CD4-positive, alpha-beta T cell (primary cell): ENCODE measurements around the gene CRTC1. TPM values are rescaled to one million over a fixed set of nuclear protein-coding genes. Genes with fewer than 3 reads are reported as not detected.

Experiments used
- ATAC-seq: fragments of 200-7000 bp; cut with Tn5 transposase; one replicate; pipeline ENCODE4 v1.10.0; 2022; ENCODE audit warnings: mild to moderate bottlenecking; ENCODE audit not compliant: poor library complexity
- CTCF ChIA-PET: fragments of 350-600 bp; sonication (Branson Sonifier 250); formaldehyde crosslinking; loops from one replicate; lab custom pipeline; 2021; ENCODE audit warnings: antibody characterized with exemption, inconsistent platforms; lab: Charles Lee
- POLR2A ChIA-PET: fragments of 350-600 bp; sonication (Branson Sonifier 250); formaldehyde crosslinking; loops from one replicate; lab custom pipeline; 2021; ENCODE audit warnings: antibody characterized with exemption, inconsistent platforms; lab: Charles Lee
- DNase-seq, 14 experiments: peaks; one replicate each; pipeline ENCODE4 v3.0.0-alpha.2; 2013 to 2020; ENCODE audit warnings: mixed read lengths in 2 of 14
- H3K27ac ChIP-seq, 2 donors: one replicate each; pipeline versions ENCODE4 v1.5.1 to v1.7.0; 2013; ENCODE audit warnings: low read length in 2 of 2, low read depth in 1 of 2, mild to moderate bottlenecking in 1 of 2
- H3K27me3 ChIP-seq, 2 experiments: 1 replicate in 1 of 2; 2 replicates in 1 of 2; pipeline versions ENCODE4 v1.6.1 to v1.7.0; 2013; ENCODE audit warnings: low read length in 2 of 2, control low read depth in 1 of 2, mild to moderate bottlenecking in 1 of 2, moderate library complexity in 1 of 2; ENCODE audit not compliant: insufficient read depth in 2 of 2, control insufficient read depth in 1 of 2
- H3K36me3 ChIP-seq: one replicate; pipeline ENCODE4 v1.6.1; 2013; ENCODE audit warnings: low read length, control low read depth; ENCODE audit not compliant: insufficient read depth
- H3K4me1 ChIP-seq: one replicate; pipeline ENCODE4 v1.6.1; 2013; ENCODE audit warnings: low read length, control low read depth; ENCODE audit not compliant: insufficient read depth
- H3K4me3 ChIP-seq: one replicate; pipeline ENCODE4 v1.5.1; 2013; ENCODE audit warnings: mild to moderate bottlenecking, low read length, moderate library complexity
- H3K9me3 ChIP-seq, 2 experiments: 1 replicate in 1 of 2; 2 replicates in 1 of 2; pipeline versions ENCODE4 v1.6.1 to v1.7.0; 2013; ENCODE audit warnings: low read length in 2 of 2, mild to moderate bottlenecking in 2 of 2, control low read depth in 1 of 2, moderate library complexity in 1 of 2; ENCODE audit not compliant: control insufficient read depth in 1 of 2, insufficient read depth in 1 of 2
- H3K27ac Mint-ChIP-seq: one replicate; pipeline ENCODE4 v1.8.0; 2020; ENCODE audit warnings: mixed read lengths
- H3K27me3 Mint-ChIP-seq: one replicate; pipeline ENCODE4 v1.8.0; 2021; ENCODE audit warnings: mixed read lengths
- H3K36me3 Mint-ChIP-seq: one replicate; pipeline ENCODE4 v1.8.0; 2021; ENCODE audit warnings: low read depth, mixed read lengths
- H3K4me1 Mint-ChIP-seq: one replicate; pipeline ENCODE4 v1.8.0; 2021; ENCODE audit warnings: low read depth, mixed read lengths
- H3K4me3 Mint-ChIP-seq: one replicate; pipeline ENCODE4 v1.8.0; 2020; ENCODE audit warnings: mild to moderate bottlenecking, mixed read lengths
- H3K9me3 Mint-ChIP-seq: one replicate; pipeline ENCODE4 v1.8.0; 2020; ENCODE audit warnings: mixed read lengths
- intact Hi-C, 2 experiments: fragments of 100-400 bp; cut with DNase I in 1 of 2; cut with micrococcal nuclease in 1 of 2; formaldehyde crosslinking; loops; one replicate each; pipeline versions ENCODE4 v1.15.1 to v1.9.0; 2023 to 2025; cut with DNase I, micrococcal nuclease
- total RNA-seq, 174 experiments: library from RNA in 2 of 174; stranded (reverse) in 2 of 174; gene quantifications; one replicate each; pipeline ENCODE4 v1.2.3 and lab custom pipeline; 2021 to 2026
- TF ChIP-seq, protein P1 (sequence below): fragments of 200-600 bp; IDR thresholded peaks from one replicate; pipeline ENCODE4 v1.8.0; 2022; ENCODE audit warnings: antibody characterized with exemption, mild to moderate bottlenecking

Gene CRTC1
- total RNA-seq, 2 experiments from 2014 or later: 11.8 to 12.2 TPM

- intact Hi-C loops: no loop called here
- Mint-ChIP-seq H3K4me3 (no peak overlapping the region), H3K36me3 (no peaks in the 10 kb centered on the region), H3K27ac (no peak overlapping the region), H3K9me3 (no peaks in the 10 kb centered on the region), H3K27me3 (no peaks in the 10 kb centered on the region), H3K4me1 (no peaks in the 10 kb centered on the region)
- TF ChIP-seq, protein P1, sequence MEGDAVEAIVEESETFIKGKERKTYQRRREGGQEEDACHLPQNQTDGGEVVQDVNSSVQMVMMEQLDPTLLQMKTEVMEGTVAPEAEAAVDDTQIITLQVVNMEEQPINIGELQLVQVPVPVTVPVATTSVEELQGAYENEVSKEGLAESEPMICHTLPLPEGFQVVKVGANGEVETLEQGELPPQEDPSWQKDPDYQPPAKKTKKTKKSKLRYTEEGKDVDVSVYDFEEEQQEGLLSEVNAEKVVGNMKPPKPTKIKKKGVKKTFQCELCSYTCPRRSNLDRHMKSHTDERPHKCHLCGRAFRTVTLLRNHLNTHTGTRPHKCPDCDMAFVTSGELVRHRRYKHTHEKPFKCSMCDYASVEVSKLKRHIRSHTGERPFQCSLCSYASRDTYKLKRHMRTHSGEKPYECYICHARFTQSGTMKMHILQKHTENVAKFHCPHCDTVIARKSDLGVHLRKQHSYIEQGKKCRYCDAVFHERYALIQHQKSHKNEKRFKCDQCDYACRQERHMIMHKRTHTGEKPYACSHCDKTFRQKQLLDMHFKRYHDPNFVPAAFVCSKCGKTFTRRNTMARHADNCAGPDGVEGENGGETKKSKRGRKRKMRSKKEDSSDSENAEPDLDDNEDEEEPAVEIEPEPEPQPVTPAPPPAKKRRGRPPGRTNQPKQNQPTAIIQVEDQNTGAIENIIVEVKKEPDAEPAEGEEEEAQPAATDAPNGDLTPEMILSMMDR: no peak
- DNase-seq (no peak), ATAC-seq (no peak)
- H3K27ac ChIP-seq: no peak overlapping the region
- no peak overlapping the region for H3K4me3 ChIP-seq
- POLR2A ChIA-PET: no interaction called here
- CTCF ChIA-PET: no interaction called here
- H3K27me3 ChIP-seq: no peaks in the 10 kb centered on the region
- no peaks in the 10 kb centered on the region for H3K9me3 ChIP-seq
- H3K4me1 ChIP-seq: no peaks in the 10 kb centered on the region
- H3K36me3 ChIP-seq: no peaks in the 10 kb centered on the region
Observed at GRCh38 chr19:18774782-18775444, 91.4 kb downstream of the CRTC1 start.

- ChIA-PET POLR2A (no interaction called here), CTCF (no interaction called here)
- H3K4me3 ChIP-seq: no peak overlapping the region
- no peaks in the 10 kb centered on the region for H3K9me3 ChIP-seq
- H3K27me3 Mint-ChIP-seq: no peaks in the 10 kb centered on the region
- no peaks in the 10 kb centered on the region for H3K27me3 ChIP-seq
- H3K4me3 Mint-ChIP-seq: no peak overlapping the region
- no peak for DNase-seq
- no peaks in the 10 kb centered on the region for H3K4me1 ChIP-seq
- intact Hi-C loops: no loop called here
- TF ChIP-seq, protein P1: no peak
- no peak overlapping the region for H3K27ac Mint-ChIP-seq
- H3K4me1 Mint-ChIP-seq: no peaks in the 10 kb centered on the region
- ATAC-seq: no peak
- no peaks in the 10 kb centered on the region for H3K36me3 ChIP-seq
- H3K36me3 Mint-ChIP-seq: no peaks in the 10 kb centered on the region
- no peak overlapping the region for H3K27ac ChIP-seq
- no peaks in the 10 kb centered on the region for H3K9me3 Mint-ChIP-seq
Observed at GRCh38 chr19:18775586-18776287, 92.3 kb downstream of the CRTC1 start.

DNA sequence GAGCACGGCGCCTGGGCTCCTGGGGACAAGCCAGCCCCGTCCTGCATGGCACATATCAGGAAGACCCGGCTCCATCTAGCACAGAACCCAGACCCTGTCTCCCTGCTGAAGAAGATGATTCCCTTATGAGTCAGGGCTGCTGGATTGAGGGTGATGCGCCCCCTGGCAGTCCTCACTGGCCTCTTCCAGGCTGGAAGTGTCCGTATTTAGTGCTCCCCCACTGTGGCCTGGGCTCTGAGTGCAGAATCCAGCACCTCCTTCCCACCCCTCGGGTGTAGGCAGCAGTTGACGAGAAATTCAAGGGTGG is 92.8 kb downstream of the CRTC1 start:
- Mint-ChIP-seq H3K36me3 (no peaks in the 10 kb centered on the region), H3K4me3 (no peak overlapping the region), H3K4me1 (no peaks in the 10 kb centered on the region), H3K27ac (no peak overlapping the region), H3K27me3 (no peaks in the 10 kb centered on the region), H3K9me3 (no peaks in the 10 kb centered on the region)
- H3K4me3 ChIP-seq: no peak overlapping the region
- DNase-seq: peak in 1 of 14 experiments; percentile 25
- H3K27ac ChIP-seq: no peak overlapping the region
- no peaks in the 10 kb centered on the region for H3K27me3 ChIP-seq
- no peaks in the 10 kb centered on the region for H3K36me3 ChIP-seq
- intact Hi-C loops: no loop called here
- CTCF ChIA-PET: no interaction called here
- H3K9me3 ChIP-seq: no peaks in the 10 kb centered on the region
- TF ChIP-seq, protein P1: no peak
- H3K4me1 ChIP-seq: no peaks in the 10 kb centered on the region
- POLR2A ChIA-PET: no interaction called here
- no peak for ATAC-seq
